PC-9 (cell line): ENCODE data around the gene DLGAP4. TPM values are rescaled to one million over a fixed set of nuclear protein-coding genes. Genes with fewer than 3 reads are reported as not detected.

Experiments used
- BruUV-seq: library from RNA; stranded (reverse); fragments of 400-500 nt; replicated peaks from 2 replicates; lab custom pipeline; 2021; lab: Mats Ljungman, UMichigan
- CTCF ChIA-PET: fragments of 300-600 bp; sonication (Branson Sonifier 250); formaldehyde crosslinking; loops from one replicate; lab custom pipeline; 2022; ENCODE audit warnings: antibody characterized with exemption; lab: Charles Lee
- POLR2A ChIA-PET: fragments of 300-600 bp; sonication (Branson Sonifier 250); formaldehyde crosslinking; loops from one replicate; lab custom pipeline; 2022; ENCODE audit warnings: antibody characterized with exemption; ENCODE audit not compliant: unreplicated experiment; lab: Charles Lee
- DNase-seq, 2 experiments: peaks; one replicate each; pipeline versions ENCODE4 v3.0.0 to v3.0.0-alpha.2; 2015 to 2022; ENCODE audit warnings: mixed read lengths in 1 of 2
- H2AFZ ChIP-seq: fragments of 200-600 bp; sonication (generic); 2 replicates; pipeline ENCODE4 v1.8.1; 2017; ENCODE audit warnings: antibody characterized with exemption
- H3F3A ChIP-seq: fragments of 200-600 bp; sonication (generic); 2 replicates; pipeline ENCODE4 v1.8.1; 2017; ENCODE audit warnings: antibody characterized with exemption, mild to moderate bottlenecking, low read depth; ENCODE audit not compliant: insufficient read depth
- H3K27ac ChIP-seq: fragments of 200-600 bp; sonication (generic); 2 replicates; pipeline ENCODE4 v1.6.1; 2016; ENCODE audit warnings: mixed run types
- H3K27me3 ChIP-seq: fragments of 200-600 bp; sonication (generic); 2 replicates; pipeline ENCODE4 v1.6.1; 2016; ENCODE audit warnings: low read depth, mixed run types; ENCODE audit not compliant: insufficient read depth
- H3K36me3 ChIP-seq: fragments of 200-600 bp; sonication (generic); 2 replicates; pipeline ENCODE4 v1.6.1; 2016; ENCODE audit warnings: low read depth, mixed run types
- H3K4me1 ChIP-seq: fragments of 200-600 bp; sonication (generic); replicated peaks from 2 replicates; pipeline ENCODE4 v1.6.1; 2016; ENCODE audit warnings: mixed run types; ENCODE audit not compliant: insufficient read depth
- H3K4me2 ChIP-seq: fragments of 200-600 bp; sonication (generic); 2 replicates; pipeline ENCODE4 v1.6.1; 2017; ENCODE audit warnings: mixed run types
- H3K4me3 ChIP-seq: fragments of 200-600 bp; sonication (generic); 2 replicates; pipeline ENCODE4 v1.6.1; 2016; ENCODE audit warnings: mixed run types
- H3K79me2 ChIP-seq: fragments of 200-600 bp; sonication (generic); 2 replicates; pipeline ENCODE4 v1.6.1; 2017; ENCODE audit warnings: low read depth, mixed run types
- H3K9me2 ChIP-seq: fragments of 200-600 bp; sonication (generic); 2 replicates; pipeline ENCODE4 v1.8.1; 2017; ENCODE audit warnings: mild to moderate bottlenecking; ENCODE audit not compliant: insufficient read depth
- H3K9me3 ChIP-seq: fragments of 200-600 bp; sonication (generic); 2 replicates; pipeline ENCODE4 v1.8.1; 2016; ENCODE audit warnings: low read depth; ENCODE audit not compliant: insufficient read depth
- H4K20me1 ChIP-seq: fragments of 200-600 bp; sonication (generic); 2 replicates; pipeline ENCODE4 v1.8.1; 2017; ENCODE audit not compliant: insufficient read depth
- EZH2 ChIP-seq: fragments of 200-600 bp; sonication (generic); IDR thresholded peaks from 2 replicates; pipeline ENCODE4 v1.8.0; 2017; ENCODE audit warnings: antibody characterized with exemption, low read depth
- intact Hi-C: fragments of 100-400 bp; cut with micrococcal nuclease; formaldehyde crosslinking; loops from one replicate; pipeline ENCODE4 v1.10.0; 2022; ENCODE audit not compliant: unreplicated experiment
- total RNA-seq: library from RNA; stranded (reverse); gene quantifications from 2 replicates; pipeline ENCODE4 v1.2.3, GENCODE V29; 2021
- TF ChIP-seq, protein P1 (sequence below): fragments of 200-600 bp; sonication (generic); conservative IDR thresholded peaks from 2 replicates; pipeline ENCODE4 v1.6.1; 2017; ENCODE audit warnings: mixed run types, antibody characterized with exemption, mild to moderate bottlenecking, moderate library complexity

Gene DLGAP4
- total RNA-seq, 1 experiment from 2014 or later: 62.6 TPM

DNA sequence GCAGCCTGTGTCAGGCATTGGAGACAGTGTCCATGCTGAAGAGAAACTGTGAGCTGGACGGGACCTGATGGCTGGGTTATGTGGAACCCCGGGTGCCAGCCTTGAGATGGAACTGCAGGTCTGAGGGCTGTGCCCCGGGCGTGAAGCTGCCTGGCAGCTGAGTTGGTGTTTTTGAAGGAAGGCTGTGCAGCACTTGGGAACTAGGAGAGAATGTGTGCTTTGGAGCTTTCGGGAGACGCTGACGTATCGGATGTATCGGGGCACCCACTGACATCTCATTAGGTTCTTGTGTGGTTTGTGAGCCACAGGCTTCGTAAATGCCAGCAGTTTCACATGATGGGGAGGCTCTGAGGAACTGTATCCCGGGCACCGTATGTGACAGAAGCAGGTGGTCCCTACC is 2.2 kb downstream of the DLGAP4 start:
- no peaks in the 10 kb centered on the region for H3K9me3 ChIP-seq
- no peaks in the 10 kb centered on the region for H3K36me3 ChIP-seq
- H3K27me3 ChIP-seq: peaks cover 50% of the 10 kb centered on the region
- H3K4me2 ChIP-seq: no peak overlapping the region
- H3K9me2 ChIP-seq: no peaks in the 10 kb centered on the region
- H4K20me1 ChIP-seq: no peaks in the 10 kb centered on the region
- H2AFZ ChIP-seq: no peak overlapping the region
- H3K27ac ChIP-seq: no peak overlapping the region
- CTCF ChIA-PET: no interaction called here
- TF ChIP-seq, protein P1, sequence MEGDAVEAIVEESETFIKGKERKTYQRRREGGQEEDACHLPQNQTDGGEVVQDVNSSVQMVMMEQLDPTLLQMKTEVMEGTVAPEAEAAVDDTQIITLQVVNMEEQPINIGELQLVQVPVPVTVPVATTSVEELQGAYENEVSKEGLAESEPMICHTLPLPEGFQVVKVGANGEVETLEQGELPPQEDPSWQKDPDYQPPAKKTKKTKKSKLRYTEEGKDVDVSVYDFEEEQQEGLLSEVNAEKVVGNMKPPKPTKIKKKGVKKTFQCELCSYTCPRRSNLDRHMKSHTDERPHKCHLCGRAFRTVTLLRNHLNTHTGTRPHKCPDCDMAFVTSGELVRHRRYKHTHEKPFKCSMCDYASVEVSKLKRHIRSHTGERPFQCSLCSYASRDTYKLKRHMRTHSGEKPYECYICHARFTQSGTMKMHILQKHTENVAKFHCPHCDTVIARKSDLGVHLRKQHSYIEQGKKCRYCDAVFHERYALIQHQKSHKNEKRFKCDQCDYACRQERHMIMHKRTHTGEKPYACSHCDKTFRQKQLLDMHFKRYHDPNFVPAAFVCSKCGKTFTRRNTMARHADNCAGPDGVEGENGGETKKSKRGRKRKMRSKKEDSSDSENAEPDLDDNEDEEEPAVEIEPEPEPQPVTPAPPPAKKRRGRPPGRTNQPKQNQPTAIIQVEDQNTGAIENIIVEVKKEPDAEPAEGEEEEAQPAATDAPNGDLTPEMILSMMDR: no peak
- no peak for TF ChIP-seq EZH2
- intact Hi-C loops: no loop called here
- H3F3A ChIP-seq: no peaks in the 10 kb centered on the region
- H3K4me3 ChIP-seq: no peak overlapping the region
- no TSS peak for BruUV-seq
- H3K79me2 ChIP-seq: no peaks in the 10 kb centered on the region
- no peak for DNase-seq
- POLR2A ChIA-PET: no interaction called here
- H3K4me1 ChIP-seq: no peaks in the 10 kb centered on the region

GRCh38 chr20:36308986-36309385 is 2.8 kb downstream of the DLGAP4 start:
- CTCF ChIA-PET: no interaction called here
- Histone ChIP-seq H3K79me2 (no peaks in the 10 kb centered on the region), H3F3A (no peaks in the 10 kb centered on the region), H3K27ac (no peak overlapping the region), H3K9me2 (no peaks in the 10 kb centered on the region), H3K4me3 (no peak overlapping the region), H2AFZ (no peak overlapping the region), H3K9me3 (no peaks in the 10 kb centered on the region), H3K4me2 (no peak overlapping the region), H3K36me3 (no peaks in the 10 kb centered on the region), H3K27me3 (peaks cover 46% of the 10 kb centered on the region), H4K20me1 (no peaks in the 10 kb centered on the region), H3K4me1 (no peaks in the 10 kb centered on the region)
- intact Hi-C loops: no loop called here
- TF ChIP-seq, protein P1: no peak
- TF ChIP-seq EZH2: no peak
- DNase-seq: no peak
- POLR2A ChIA-PET: no interaction called here
- no TSS peak for BruUV-seq

DNA sequence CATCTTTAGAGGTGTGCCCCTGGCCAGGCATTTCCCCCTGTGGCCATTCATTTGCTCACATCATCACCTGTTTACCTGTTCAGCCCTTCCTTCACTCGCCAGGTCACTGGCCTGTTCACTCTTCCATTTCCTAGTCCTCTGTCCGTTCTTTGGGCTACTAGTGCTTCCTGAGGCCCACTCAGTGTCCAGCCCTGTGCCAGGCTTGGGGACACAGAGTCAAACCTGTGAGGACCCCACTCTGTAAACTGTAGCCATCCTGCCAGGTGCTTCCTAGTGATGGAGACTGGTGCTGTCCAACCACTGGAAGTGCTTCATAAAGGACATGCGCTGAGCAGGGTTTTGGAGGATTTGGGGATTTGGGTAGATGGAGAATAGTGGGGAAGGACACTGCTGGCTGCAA is 3.5 kb downstream of the DLGAP4 start:
- Histone ChIP-seq H3K27ac (no peak overlapping the region), H3K4me1 (no peaks in the 10 kb centered on the region), H3K4me2 (no peak overlapping the region), H3K36me3 (no peaks in the 10 kb centered on the region), H3K79me2 (no peaks in the 10 kb centered on the region), H3K27me3 (peaks cover 43% of the 10 kb centered on the region), H2AFZ (no peak overlapping the region), H3F3A (no peaks in the 10 kb centered on the region), H3K9me3 (no peaks in the 10 kb centered on the region), H3K9me2 (no peaks in the 10 kb centered on the region), H4K20me1 (no peaks in the 10 kb centered on the region), H3K4me3 (no peak overlapping the region)
- intact Hi-C loops: no loop called here
- ChIA-PET POLR2A (no interaction called here), CTCF (no interaction called here)
- no peak for DNase-seq
- no peak for TF ChIP-seq EZH2
- TF ChIP-seq, protein P1: no peak
- BruUV-seq: no TSS peak
